H1 (cell line): Measurements from ENCODE around the gene VSX1. TPM values are rescaled to one million over a fixed set of nuclear protein-coding genes. Genes with fewer than 3 reads are reported as not detected.

Source experiments
- CTCF ChIA-PET: fragments of 300-600 bp; sonication (Branson Sonifier 250); formaldehyde crosslinking; loops from one replicate; lab custom pipeline; 2021; ENCODE audit not compliant: partially characterized antibody; lab: Charles Lee
- POLR2A ChIA-PET: fragments of 300-600 bp; sonication (Branson Sonifier 250); formaldehyde crosslinking; loops from one replicate; lab custom pipeline; 2021; ENCODE audit warnings: inconsistent platforms; ENCODE audit not compliant: partially characterized antibody; lab: Charles Lee
- DNase-seq, 2 experiments: peaks; one replicate each; pipeline versions ENCODE4 v3.0.0 to v3.0.0-alpha.2; 2010 to 2022; ENCODE audit warnings: low spot score in 2 of 2, low read depth in 1 of 2, mixed read lengths in 1 of 2
- FAIRE-seq: peaks from 2 replicates; lab custom pipeline; 2011; peaks lifted over from hg19 to GRCh38; lab: Jason Lieb, UNC
- H2AFZ ChIP-seq: 2 replicates; pipeline ENCODE4 v1.8.1; 2012; ENCODE audit warnings: low read length, inconsistent platforms
- H2AK5ac ChIP-seq: 2 replicates; pipeline ENCODE4 v1.6.1; 2013; ENCODE audit warnings: low read depth, low read length
- H2BK120ac ChIP-seq: replicated peaks from 2 replicates; pipeline ENCODE3; 2013; ENCODE audit warnings: low read depth, low read length, inconsistent platforms
- H2BK12ac ChIP-seq: 2 replicates; pipeline ENCODE4 v1.6.1; 2013; ENCODE audit warnings: low read depth, low read length
- H2BK15ac ChIP-seq: 2 replicates; pipeline ENCODE4 v1.6.1; 2013; ENCODE audit warnings: low read length
- H2BK20ac ChIP-seq: 2 replicates; pipeline ENCODE4 v1.6.1; 2013; ENCODE audit warnings: low read length
- H2BK5ac ChIP-seq: 2 replicates; pipeline ENCODE4 v1.6.1; 2013; ENCODE audit warnings: low read depth, low read length
- H3K14ac ChIP-seq: 2 replicates; pipeline ENCODE4 v1.6.1; 2013; ENCODE audit warnings: inconsistent platforms; ENCODE audit not compliant: insufficient read length
- H3K18ac ChIP-seq: 2 replicates; pipeline ENCODE4 v1.6.1; 2013; ENCODE audit warnings: low read length; ENCODE audit errors: extremely low read depth
- H3K23ac ChIP-seq: 2 replicates; pipeline ENCODE4 v1.6.1; 2013; ENCODE audit warnings: inconsistent platforms; ENCODE audit not compliant: insufficient read length
- H3K23me2 ChIP-seq: 2 replicates; pipeline ENCODE4 v1.6.1; 2013; ENCODE audit warnings: low read depth, low read length
- H3K27ac ChIP-seq: 2 replicates; pipeline ENCODE4 v1.6.1; 2011; ENCODE audit warnings: low read depth, low read length, inconsistent platforms
- H3K27me3 ChIP-seq, 4 experiments: replicated peaks in 1 of 4; 1 replicate in 1 of 4; 2 replicates in 3 of 4; pipeline versions ENCODE4 v1.6.1 to v1.8.1; 2011 to 2013; ENCODE audit warnings: low read length in 3 of 4, mild to moderate bottlenecking in 3 of 4, inconsistent platforms in 2 of 4, mixed read lengths in 2 of 4, moderate library complexity in 1 of 4; ENCODE audit not compliant: control insufficient read depth in 3 of 4, insufficient read depth in 3 of 4; ENCODE audit errors: extremely low read depth in 1 of 4
- H3K36me3 ChIP-seq, 4 experiments: 2 replicates each; pipeline versions ENCODE4 v1.6.1 to v1.8.1; 2011 to 2013; ENCODE audit warnings: mild to moderate bottlenecking in 4 of 4, low read length in 3 of 4, moderate library complexity in 2 of 4, control low read depth in 1 of 4, inconsistent platforms in 1 of 4; ENCODE audit not compliant: insufficient read depth in 4 of 4, control insufficient read depth in 2 of 4
- H3K4ac ChIP-seq: replicated peaks from 2 replicates; pipeline ENCODE3; 2013; ENCODE audit warnings: low read length, low read depth, mixed read lengths, inconsistent platforms; ENCODE audit not compliant: insufficient read length
- H3K4me1 ChIP-seq, 4 experiments: replicated peaks in 1 of 4; 1 replicate in 1 of 4; 2 replicates in 3 of 4; pipeline versions ENCODE4 v1.6.1 to v1.8.1; 2011 to 2013; ENCODE audit warnings: low read length in 3 of 4, inconsistent platforms in 2 of 4, mixed read lengths in 1 of 4; ENCODE audit not compliant: insufficient read depth in 4 of 4, control insufficient read depth in 3 of 4
- H3K4me2 ChIP-seq, 2 experiments: 2 replicates each; pipeline versions ENCODE4 v1.6.1 to v1.8.1; 2011 to 2013; ENCODE audit warnings: low read depth in 2 of 2, low read length in 2 of 2, control low read depth in 1 of 2, inconsistent platforms in 1 of 2, mild to moderate bottlenecking in 1 of 2; ENCODE audit not compliant: insufficient read depth in 1 of 2
- H3K4me3 ChIP-seq, 4 experiments: fragments of 200-600, 300-600 bp in 1 of 4; sonication (generic), shearing (Covaris generic), sonication (Bioruptor Twin) in 1 of 4; 2 replicates each; pipeline versions ENCODE4 v1.5.1 to v1.8.1; 2011 to 2016; ENCODE audit warnings: low read length in 4 of 4, low read depth in 3 of 4, control low read depth in 2 of 4, inconsistent platforms in 2 of 4, mild to moderate bottlenecking in 2 of 4, mixed read lengths in 1 of 4, moderate library complexity in 1 of 4; ENCODE audit not compliant: insufficient read depth in 2 of 4; ENCODE audit errors: extremely low read depth in 1 of 4
- H3K56ac ChIP-seq: replicated peaks from 2 replicates; pipeline ENCODE3; 2013; ENCODE audit warnings: low read depth, mild to moderate bottlenecking, mixed read lengths, low read length, inconsistent platforms; ENCODE audit not compliant: insufficient read length
- H3K79me1 ChIP-seq: 2 replicates; pipeline ENCODE4 v1.6.1; 2013; ENCODE audit warnings: low read depth, low read length, control low read depth
- H3K79me2 ChIP-seq, 2 experiments: 2 replicates each; pipeline versions ENCODE4 v1.6.1 to v1.8.1; 2012 to 2013; ENCODE audit warnings: low read length in 2 of 2, mild to moderate bottlenecking in 2 of 2, inconsistent platforms in 1 of 2; ENCODE audit not compliant: insufficient read depth in 2 of 2, control insufficient read depth in 1 of 2
- H3K9ac ChIP-seq, 4 experiments: replicated peaks in 1 of 4; 1 replicate in 1 of 4; 2 replicates in 3 of 4; pipeline versions ENCODE4 v1.6.1 to v1.8.1; 2011 to 2013; ENCODE audit warnings: low read depth in 3 of 4, low read length in 3 of 4, control low read depth in 2 of 4, mild to moderate bottlenecking in 2 of 4, moderate library complexity in 2 of 4, inconsistent platforms in 1 of 4; ENCODE audit errors: extremely low read depth in 1 of 4
- H3K9me3 ChIP-seq, 2 experiments: 2 replicates each; pipeline versions ENCODE4 v1.6.1 to v1.8.1; 2012 to 2013; ENCODE audit warnings: mild to moderate bottlenecking in 2 of 2, moderate library complexity in 2 of 2, control low read depth in 1 of 2, inconsistent platforms in 1 of 2, low read depth in 1 of 2, low read length in 1 of 2, mixed read lengths in 1 of 2; ENCODE audit not compliant: insufficient read depth in 2 of 2
- H4K20me1 ChIP-seq, 2 experiments: replicated peaks in 1 of 2; 2 replicates each; pipeline versions ENCODE3 to v1.8.1; 2011 to 2013; ENCODE audit warnings: inconsistent platforms in 2 of 2, low read length in 2 of 2, mild to moderate bottlenecking in 1 of 2; ENCODE audit not compliant: insufficient read depth in 2 of 2, control insufficient read depth in 1 of 2
- H4K5ac ChIP-seq: 2 replicates; pipeline ENCODE4 v1.6.1; 2013; ENCODE audit warnings: low read length, low read depth, mixed read lengths, inconsistent platforms; ENCODE audit not compliant: insufficient read length
- H4K8ac ChIP-seq: 2 replicates; pipeline ENCODE4 v1.8.0; 2013; ENCODE audit warnings: mild to moderate bottlenecking, moderate library complexity, low read length, inconsistent platforms; ENCODE audit not compliant: insufficient read depth; ENCODE audit errors: extremely low read depth
- H4K91ac ChIP-seq: replicated peaks from 2 replicates; pipeline ENCODE3; 2013; ENCODE audit warnings: low read length, mixed read lengths, inconsistent platforms; ENCODE audit not compliant: insufficient read length
- BCL11A ChIP-seq, 2 experiments: IDR thresholded peaks; one replicate each; pipeline ENCODE4 v1.6.1; 2011; ENCODE audit warnings: low read depth in 2 of 2, low read length in 2 of 2, mild to moderate bottlenecking in 2 of 2
- CEBPB ChIP-seq: IDR thresholded peaks from 2 replicates; pipeline ENCODE4 v1.6.1; 2012; ENCODE audit warnings: low read depth, low read length
- CREB1 ChIP-seq: IDR thresholded peaks from 2 replicates; pipeline ENCODE4 v1.6.1; 2012; ENCODE audit warnings: inconsistent platforms
- CTCF ChIP-seq, 3 experiments: IDR thresholded peaks; 1 replicate in 2 of 3; 2 replicates in 1 of 3; pipeline versions ENCODE4 v1.5.1 to v1.6.1; 2011; ENCODE audit warnings: low read length in 3 of 3, mild to moderate bottlenecking in 3 of 3, inconsistent platforms in 2 of 3, low read depth in 1 of 3, moderate library complexity in 1 of 3; ENCODE audit not compliant: insufficient read depth in 1 of 3; ENCODE audit errors: control extremely low read depth in 1 of 3
- EP300 ChIP-seq, 2 experiments: IDR thresholded peaks; 1 replicate in 1 of 2; 2 replicates in 1 of 2; pipeline ENCODE4 v1.6.1; 2011 to 2012; ENCODE audit warnings: low read depth in 2 of 2, low read length in 2 of 2, mild to moderate bottlenecking in 2 of 2, borderline replicate concordance in 1 of 2, inconsistent platforms in 1 of 2, moderate library complexity in 1 of 2
- HDAC2 ChIP-seq, 2 experiments: fragments of 300-600 bp in 1 of 2; sonication (generic) in 1 of 2; IDR thresholded peaks; 2 replicates each; pipeline ENCODE4 v1.6.1; 2011 to 2012; ENCODE audit warnings: low read depth in 2 of 2, low read length in 2 of 2, mild to moderate bottlenecking in 2 of 2, moderate library complexity in 2 of 2, borderline replicate concordance in 1 of 2, inconsistent platforms in 1 of 2
- NANOG ChIP-seq: IDR thresholded peaks from 2 replicates; pipeline ENCODE4 v1.6.1; 2011; ENCODE audit warnings: low read length, low read depth, mild to moderate bottlenecking, inconsistent platforms; ENCODE audit not compliant: insufficient read depth, poor library complexity, severe bottlenecking
- POLR2A ChIP-seq, 2 experiments: IDR thresholded peaks; 1 replicate in 1 of 2; 2 replicates in 1 of 2; pipeline ENCODE4 v1.6.1; 2011; ENCODE audit warnings: low read depth in 2 of 2, low read length in 2 of 2, mild to moderate bottlenecking in 2 of 2; ENCODE audit errors: control extremely low read depth in 1 of 2
- POU5F1 ChIP-seq: IDR thresholded peaks from 2 replicates; pipeline ENCODE4 v1.6.1; 2011; ENCODE audit warnings: low read depth, mild to moderate bottlenecking, low read length, moderate library complexity
- RXRA ChIP-seq: IDR thresholded peaks from 2 replicates; pipeline ENCODE4 v1.6.1; 2011; ENCODE audit warnings: low read depth, mild to moderate bottlenecking, low read length, moderate library complexity; ENCODE audit not compliant: insufficient read depth
- SAP30 ChIP-seq: fragments of 300-600 bp; sonication (generic); IDR thresholded peaks from 2 replicates; pipeline ENCODE4 v1.7.1; 2012; ENCODE audit warnings: low read length, moderate library complexity, mild to moderate bottlenecking, inconsistent platforms; ENCODE audit not compliant: insufficient read depth, insufficient replicate concordance
- TEAD4 ChIP-seq: IDR thresholded peaks from 2 replicates; pipeline ENCODE4 v1.6.1; 2012; ENCODE audit warnings: low read depth, low read length, inconsistent platforms, mixed read lengths
- WGBS, 2 experiments: shearing (Covaris generic) in 1 of 2; methylation state at CpG; one replicate each; pipeline versions ENCODE4 v1.1.6 to v1.1.7; 2013 to 2015; ENCODE audit warnings: low lambda C conversion rate in 2 of 2, mixed read lengths in 2 of 2, inconsistent platforms in 1 of 2, low coverage in 1 of 2, missing lambda C conversion rate in 1 of 2; ENCODE audit not compliant: insufficient replicate concordance in 2 of 2, insufficient coverage in 1 of 2, insufficient read length in 1 of 2; ENCODE audit errors: extremely low coverage in 1 of 2, missing lambda C conversion rate in 1 of 2; 5-methylcytosine and 5-hydroxymethylcytosine counted together
- polyA plus RNA-seq, 7 experiments: library from polyadenylated mRNA; depleted of rRNA in 3 of 7; stranded (reverse) in 5 of 7; unstranded in 2 of 7; fragments of >200 nt in 5 of 7; fragments of 200-250 nt in 2 of 7; gene quantifications; 1 replicate in 5 of 7; 2 replicates in 1 of 7; 4 replicates in 1 of 7; pipeline versions ENCODE4 v1.2.1 to v1.2.3, GENCODE V29; 2011 to 2013; ENCODE audit warnings: missing spikeins in 2 of 7, mixed read lengths in 2 of 7
- total RNA-seq: library from RNA; stranded (reverse); fragmentation: NEBNext Ultra II Directional; extraction: Animal tissue kit (Norgen Biotek cat#: 25700); gene quantifications from 2 replicates; pipeline ENCODE4 v1.2.1, GENCODE V29; 2021

Gene VSX1
- total and polyA plus RNA-seq, 2 of the 8 experiments (the other 6 are each of a cell fraction or from before 2014, with no cell fraction given), result 0.14 TPM; not detected in 1

DNA sequence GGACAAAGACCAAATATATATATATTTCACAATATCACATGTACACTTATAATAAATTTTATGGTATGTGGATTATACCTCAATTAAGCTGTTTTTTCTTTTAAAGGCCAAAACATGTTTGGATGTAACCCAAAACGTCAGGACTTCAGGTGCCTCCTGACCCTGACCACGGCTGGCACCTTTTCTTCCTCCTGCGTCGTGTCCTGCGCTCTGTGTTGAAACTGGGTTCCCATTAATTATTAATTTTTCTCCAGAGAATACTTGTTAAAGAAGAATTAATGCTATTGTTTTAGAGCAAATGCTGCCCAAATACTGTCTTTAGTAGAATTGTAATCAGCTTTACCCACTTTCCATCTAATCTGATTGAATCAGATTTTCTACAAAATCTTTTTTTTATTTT lies 46.7 kb upstream of the VSX1 start:
- H3K4me3 ChIP-seq, result no peak overlapping the region
- no peak for DNase-seq
- TF ChIP-seq CEBPB (no peak), POU5F1 (no peak), POLR2A (IDR thresholded peaks at IDR 0.05; ENCODE audit: control extremely low read depth in 1 of 2, low read depth in 2 of 2, low read length in 2 of 2) (no peak), CREB1 (no peak), CTCF (IDR thresholded peaks at IDR 0.05; ENCODE audit: control extremely low read depth in 1 of 3, insufficient read depth in 1 of 3, low read depth in 1 of 3, low read length in 3 of 3) (no peak), SAP30 (no peak), BCL11A (IDR thresholded peaks at IDR 0.05; ENCODE audit: low read depth in 2 of 2, low read length in 2 of 2) (no peak), RXRA (no peak), HDAC2 (IDR thresholded peaks at IDR 0.05; ENCODE audit: borderline replicate concordance in 1 of 2, low read depth in 2 of 2, low read length in 2 of 2) (no peak), EP300 (IDR thresholded peaks at IDR 0.05; ENCODE audit: borderline replicate concordance in 1 of 2, low read depth in 2 of 2, low read length in 2 of 2) (no peak), NANOG (no peak), TEAD4 (no peak)

More for the DNA sequence above, 46.7 kb upstream of the VSX1 start:
- no peaks in the 10 kb centered on the region for H3K9me3 ChIP-seq
- CTCF ChIA-PET, result interaction anchor here (0.6 to 1.2 kb wide), 3 partner anchors 11 to 50 kb away, joined by 3 read pairs; no protein-coding TSS in a partner anchor
- no peak overlapping the region for H3K23ac ChIP-seq
- 86% methylated on average over 5 of the region's 5 CpGs; no CpG with 5 or more reads in 1 of the 2 experiments for WGBS, 2 experiments
- H3K14ac ChIP-seq, result no peak overlapping the region
- no peaks in the 10 kb centered on the region for H3K27me3 ChIP-seq
- H2BK20ac ChIP-seq, result no peak overlapping the region
- no peak for FAIRE-seq
- H3K4ac ChIP-seq, result no peak overlapping the region
- no peaks in the 10 kb centered on the region for H3K36me3 ChIP-seq
- no peak overlapping the region for H3K27ac ChIP-seq
- no peaks in the 10 kb centered on the region for H3K4me1 ChIP-seq
- H3K79me1 ChIP-seq, result no peaks in the 10 kb centered on the region
- no peak overlapping the region for H2AFZ ChIP-seq
- no peak overlapping the region for H2BK12ac ChIP-seq
- H4K8ac ChIP-seq, result no peak overlapping the region
- H4K5ac ChIP-seq, result no peak overlapping the region
- H3K9ac ChIP-seq, result no peak overlapping the region
- H2AK5ac ChIP-seq, result no peak overlapping the region
- no peak overlapping the region for H2BK15ac ChIP-seq
- no peak overlapping the region for H4K91ac ChIP-seq
- no peak overlapping the region for H3K56ac ChIP-seq
- no peaks in the 10 kb centered on the region for H4K20me1 ChIP-seq
- H3K79me2 ChIP-seq, result no peaks in the 10 kb centered on the region
- POLR2A ChIA-PET, result no interaction called here
- H3K4me2 ChIP-seq, result no peak overlapping the region
- no peak overlapping the region for H3K18ac ChIP-seq
- no peak overlapping the region for H2BK5ac ChIP-seq
- no peaks in the 10 kb centered on the region for H3K23me2 ChIP-seq
- H2BK120ac ChIP-seq, result no peak overlapping the region
